Jurkat, Clone E6-1 (cell line): ENCODE data around the gene TTLL3.
"Not testable (repeated sequence)": the region's sequence is repeated elsewhere in the genome, so short reads cannot be mapped to it uniquely, and the experiment has no call there.

Experiments used
- DNase-seq: peaks from one replicate; pipeline ENCODE4 v3.0.0-alpha.2; 2011; ENCODE audit warnings: low read depth, low spot score
- H3K4me3 ChIP-seq: 2 replicates; pipeline ENCODE4 v1.5.1; 2011; ENCODE audit warnings: mild to moderate bottlenecking, low read length, control low read depth, moderate library complexity

Gene TTLL3

GRCh38 chr3:9854291-9854940 is 44.4 kb downstream of the TTLL3 start:
- DNase-seq, H3K4me3 ChIP-seq: not testable (repeated sequence)

GRCh38 chr3:9855594-9855993 is 45.5 kb downstream of the TTLL3 start:
- no peak for DNase-seq
- H3K4me3 ChIP-seq, result no peak overlapping the region

- no peak overlapping the region for H3K4me3 ChIP-seq
- DNase-seq, result no peak
These were observed 49.5 kb downstream of the TTLL3 start for GRCh38 chr3:9859530-9860025.

GRCh38 chr3:9861201-9861600 is 51.1 kb downstream of the TTLL3 start:
- DNase-seq, result no peak
- H3K4me3 ChIP-seq, result no peak overlapping the region

GRCh38 chr3:9861626-9862130 is 51.6 kb downstream of the TTLL3 start:
- no peak overlapping the region for H3K4me3 ChIP-seq
- DNase-seq, result no peak

GRCh38 chr3:9862391-9863057 is 52.5 kb downstream of the TTLL3 start:
- DNase-seq, result no peak

GRCh38 chr3:9863058-9863772 is 53.2 kb downstream of the TTLL3 start:
- no peak overlapping the region for H3K4me3 ChIP-seq
- no peak for DNase-seq

More at GRCh38 chr3:9862391-9863057, 52.5 kb downstream of the TTLL3 start:
- no peak overlapping the region for H3K4me3 ChIP-seq

- no peak for DNase-seq
- H3K4me3 ChIP-seq, result no peak overlapping the region
These were observed 54.3 kb downstream of the TTLL3 start for GRCh38 chr3:9864200-9864927.

GRCh38 chr3:9865125-9865637 is 55.1 kb downstream of the TTLL3 start:
- not testable (repeated sequence) for DNase-seq, H3K4me3 ChIP-seq

GRCh38 chr3:9866639-9867038 is 56.6 kb downstream of the TTLL3 start:
- no peak overlapping the region for H3K4me3 ChIP-seq
- no peak for DNase-seq

GRCh38 chr3:9867106-9867505 is 57.0 kb downstream of the TTLL3 start:
- DNase-seq, result no peak
- no peak overlapping the region for H3K4me3 ChIP-seq

- H3K4me3 ChIP-seq, result no peak overlapping the region
- DNase-seq, result no peak
These were observed 59.9 kb downstream of the TTLL3 start for GRCh38 chr3:9869955-9870354.

GRCh38 chr3:9870978-9871377 is 60.9 kb downstream of the TTLL3 start:
- no peak overlapping the region for H3K4me3 ChIP-seq
- no peak for DNase-seq

GRCh38 chr3:9872067-9872466 is 62.0 kb downstream of the TTLL3 start:
- not testable (repeated sequence) for DNase-seq, H3K4me3 ChIP-seq

- DNase-seq, result no peak
These were observed 65.4 kb downstream of the TTLL3 start for GRCh38 chr3:9875448-9875847.

GRCh38 chr3:9876255-9876654 is 66.2 kb downstream of the TTLL3 start:
- not testable (repeated sequence) for DNase-seq, H3K4me3 ChIP-seq

More at GRCh38 chr3:9875448-9875847, 65.4 kb downstream of the TTLL3 start:
- no peak overlapping the region for H3K4me3 ChIP-seq

GRCh38 chr3:9876991-9877390 is 66.9 kb downstream of the TTLL3 start:
- no peak overlapping the region for H3K4me3 ChIP-seq
- no peak for DNase-seq

- DNase-seq, result no peak
- H3K4me3 ChIP-seq, result no peak overlapping the region
These were observed 68.6 kb downstream of the TTLL3 start for GRCh38 chr3:9878700-9879099.
